ENCODE measurements around the gene CADPS2. TPM values are rescaled to one million over a fixed set of nuclear protein-coding genes. Genes with fewer than 3 reads are reported as not detected.

CADPS2 gene
- total and polyA plus RNA-seq, 12 donors: 14.6 to 103 (median 39.4) TPM

GRCh38 chr7:122329145-122329802, 557.0 kb downstream of the CADPS2 start:
- no peak for DNase-seq
- Histone ChIP-seq H3K27ac (no peak overlapping the region), H3K9me3 (replicated peaks in 1 of 3) (no peaks in the 10 kb centered on the region), H3K4me1 (replicated peaks in 1 of 2) (no peaks in the 10 kb centered on the region), H3K36me3 (replicated peaks in 1 of 2) (no peaks in the 10 kb centered on the region), H3K4me3 (no peak overlapping the region), H3K27me3 (no peaks in the 10 kb centered on the region)
- 76 to 90% (median 78%) methylated on average over 8 of the region's 8 CpGs for WGBS, 4 donors
- intact Hi-C loops (cut with DNase I): no loop called here
- TF ChIP-seq POLR2A (IDR thresholded peaks at IDR 0.05): no peak

- WGBS, 4 donors: 60 to 88% (median 68%) methylated on average over 3 of the region's 3 CpGs
- Histone ChIP-seq H3K4me1 (replicated peaks in 1 of 2) (no peaks in the 10 kb centered on the region), H3K9me3 (replicated peaks in 1 of 3) (no peaks in the 10 kb centered on the region), H3K36me3 (replicated peaks in 1 of 2) (no peaks in the 10 kb centered on the region), H3K27me3 (no peaks in the 10 kb centered on the region), H3K4me3 (no peak overlapping the region), H3K27ac (no peak overlapping the region)
- intact Hi-C loops (cut with DNase I): no loop called here
- no peak for DNase-seq
- TF ChIP-seq, protein P1, sequence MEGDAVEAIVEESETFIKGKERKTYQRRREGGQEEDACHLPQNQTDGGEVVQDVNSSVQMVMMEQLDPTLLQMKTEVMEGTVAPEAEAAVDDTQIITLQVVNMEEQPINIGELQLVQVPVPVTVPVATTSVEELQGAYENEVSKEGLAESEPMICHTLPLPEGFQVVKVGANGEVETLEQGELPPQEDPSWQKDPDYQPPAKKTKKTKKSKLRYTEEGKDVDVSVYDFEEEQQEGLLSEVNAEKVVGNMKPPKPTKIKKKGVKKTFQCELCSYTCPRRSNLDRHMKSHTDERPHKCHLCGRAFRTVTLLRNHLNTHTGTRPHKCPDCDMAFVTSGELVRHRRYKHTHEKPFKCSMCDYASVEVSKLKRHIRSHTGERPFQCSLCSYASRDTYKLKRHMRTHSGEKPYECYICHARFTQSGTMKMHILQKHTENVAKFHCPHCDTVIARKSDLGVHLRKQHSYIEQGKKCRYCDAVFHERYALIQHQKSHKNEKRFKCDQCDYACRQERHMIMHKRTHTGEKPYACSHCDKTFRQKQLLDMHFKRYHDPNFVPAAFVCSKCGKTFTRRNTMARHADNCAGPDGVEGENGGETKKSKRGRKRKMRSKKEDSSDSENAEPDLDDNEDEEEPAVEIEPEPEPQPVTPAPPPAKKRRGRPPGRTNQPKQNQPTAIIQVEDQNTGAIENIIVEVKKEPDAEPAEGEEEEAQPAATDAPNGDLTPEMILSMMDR (IDR thresholded peaks at IDR 0.05): no peak
- no peak for TF ChIP-seq POLR2A (IDR thresholded peaks at IDR 0.05)
Measured at GRCh38 chr7:122327969-122328368, 558.3 kb downstream of the CADPS2 start.

GRCh38 chr7:122316467-122317388, 569.5 kb downstream of the CADPS2 start:
- no peak overlapping the region for H3K27ac ChIP-seq
- no peaks in the 10 kb centered on the region for H3K9me3 ChIP-seq (replicated peaks in 1 of 3)
- WGBS, 4 donors: 8 to 14% (median 10%) methylated on average over 52 to 71 of the region's 71 CpGs
- H3K4me1 ChIP-seq (replicated peaks in 1 of 2): peaks cover 0 to 11% of the 10 kb centered on the region in 2 donors
- no peak overlapping the region for H3K4me3 ChIP-seq
- intact Hi-C loops (cut with DNase I): no loop called here
- no peak for TF ChIP-seq POLR2A (IDR thresholded peaks at IDR 0.05)
- TF ChIP-seq, protein P1 (IDR thresholded peaks at IDR 0.05): no peak
- peaks cover 54% of the 10 kb centered on the region for H3K27me3 ChIP-seq
- no peak for DNase-seq
- no peaks in the 10 kb centered on the region for H3K36me3 ChIP-seq (replicated peaks in 1 of 2)

DNA sequence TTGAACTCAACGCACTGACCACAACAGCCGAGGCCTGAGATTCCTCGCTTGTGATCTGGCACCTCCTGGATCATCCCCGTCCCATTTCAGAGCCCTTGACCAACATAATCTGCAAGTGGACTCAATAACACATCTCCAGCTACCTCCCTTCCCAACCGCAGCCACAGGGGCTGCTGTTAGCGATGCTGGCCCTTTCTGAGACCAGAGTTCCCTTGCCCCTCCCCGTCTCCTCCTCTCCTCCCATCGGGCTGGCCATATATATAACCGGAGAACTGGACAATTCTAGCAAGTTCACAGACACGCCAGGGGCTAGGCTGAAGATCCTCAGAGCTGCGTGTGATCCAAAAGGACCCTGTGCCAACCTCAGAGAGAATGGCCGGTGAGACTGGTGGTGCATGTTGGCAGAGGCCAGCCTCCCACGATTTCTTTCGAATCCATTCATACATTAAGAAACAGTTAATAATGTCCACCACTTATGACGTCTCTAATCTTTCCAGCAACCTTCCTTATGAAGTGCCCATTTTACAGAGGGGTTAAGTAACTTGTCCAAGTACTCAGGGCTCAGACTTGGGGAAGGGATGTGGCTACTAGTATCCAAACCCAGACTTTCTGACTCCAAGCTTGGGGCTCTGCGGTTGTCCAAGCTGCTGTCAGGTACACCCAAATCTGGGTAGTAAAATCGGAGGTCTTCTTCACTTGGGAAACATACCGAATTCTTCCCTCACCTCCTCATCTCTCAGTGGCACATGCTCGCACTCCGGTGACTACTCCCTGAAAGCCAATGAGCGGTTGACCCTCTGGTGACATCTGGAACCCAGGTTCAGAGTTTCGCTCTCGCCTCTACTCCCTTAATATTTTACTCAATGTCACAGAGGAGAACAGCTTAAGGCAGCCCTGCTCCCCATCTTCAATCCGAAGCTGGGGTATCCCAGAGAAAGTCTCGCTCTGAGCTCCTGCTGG, 570.5 kb downstream of the CADPS2 start:
- WGBS, 4 donors: 9 to 14% (median 10%) methylated on average over 21 to 25 of the region's 25 CpGs
- intact Hi-C loops (cut with DNase I): no loop called here
- no peak for DNase-seq
- TF ChIP-seq, protein P1 (IDR thresholded peaks at IDR 0.05): no peak
- TF ChIP-seq POLR2A (IDR thresholded peaks at IDR 0.05): no peak
- no peaks in the 10 kb centered on the region for H3K36me3 ChIP-seq (replicated peaks in 1 of 2)
- H3K27ac ChIP-seq: no peak overlapping the region
- H3K4me3 ChIP-seq: no peak overlapping the region
- peaks cover 63% of the 10 kb centered on the region for H3K27me3 ChIP-seq
- H3K9me3 ChIP-seq (replicated peaks in 1 of 3): no peaks in the 10 kb centered on the region
- peaks cover 0 to 11% of the 10 kb centered on the region in 2 donors for H3K4me1 ChIP-seq (replicated peaks in 1 of 2)
